RWPE2 (cell line): ENCODE results near the gene KLHDC9.

Experiments used
- ATAC-seq: fragments of 200-7000 bp; cut with Tn5 transposase; 3 replicates; pipeline ENCODE4 v1.9.1; 2021; ENCODE audit warnings: low read depth
- DNase-seq: peaks from one replicate; pipeline ENCODE4 v3.0.0-alpha.2; 2020; ENCODE audit warnings: low spot score
- H3K27ac ChIP-seq: fragments of 450-650 bp; 2 replicates; pipeline ENCODE4 v1.5.1; 2017; ENCODE audit warnings: mild to moderate bottlenecking; ENCODE audit not compliant: poor library complexity, severe bottlenecking
- H3K27me3 ChIP-seq: fragments of 250-450 bp; sonication (Bioruptor Pico); 2 replicates; pipeline ENCODE4 v1.5.1; 2021; ENCODE audit warnings: mild to moderate bottlenecking, moderate library complexity; ENCODE audit not compliant: insufficient read depth, poor library complexity, severe bottlenecking
- H3K36me3 ChIP-seq: fragments of 250-450 bp; sonication (Bioruptor Pico); 2 replicates; pipeline ENCODE4 v1.5.1; 2020; ENCODE audit warnings: low read depth, mild to moderate bottlenecking, moderate library complexity
- H3K4me1 ChIP-seq: fragments of 250-450 bp; sonication (Bioruptor Pico); 2 replicates; pipeline ENCODE4 v1.5.1; 2021; ENCODE audit warnings: mild to moderate bottlenecking, moderate library complexity; ENCODE audit not compliant: insufficient read depth, poor library complexity, severe bottlenecking
- H3K4me3 ChIP-seq: fragments of 250-450 bp; sonication (Bioruptor Pico); 2 replicates; pipeline ENCODE4 v1.5.1; 2021; ENCODE audit warnings: mild to moderate bottlenecking, moderate library complexity; ENCODE audit not compliant: severe bottlenecking
- H3K9me3 ChIP-seq: fragments of 250-450 bp; sonication (Bioruptor Pico); 2 replicates; pipeline ENCODE4 v1.5.1; 2021; ENCODE audit warnings: mild to moderate bottlenecking, moderate library complexity; ENCODE audit not compliant: severe bottlenecking
- CTCF ChIP-seq: fragments of 450-650 bp; IDR thresholded peaks from one replicate; pipeline ENCODE4 v1.5.1; 2017; ENCODE audit warnings: mild to moderate bottlenecking, moderate library complexity; ENCODE audit not compliant: poor library complexity, severe bottlenecking

Gene KLHDC9

GRCh38 chr1:161098210-161099068 lies at the start of gene KLHDC9:
Gene KLHDC9, plus strand, starts transcription at chr1:161098361. Its CDS starts 175 bp downstream, at chr1:161098536.
- peak; percentile 83 for ATAC-seq
- H3K27me3 ChIP-seq = no peaks in the 10 kb centered on the region
- H3K9me3 ChIP-seq = no peaks in the 10 kb centered on the region
- peak within 1 kb of the TSS; percentile 31 for H3K27ac ChIP-seq
- peak; percentile 8 for TF ChIP-seq CTCF
- peak within 1 kb of the TSS; percentile 53 for H3K4me3 ChIP-seq
- peaks cover 26% of the 10 kb centered on the region for H3K36me3 ChIP-seq
- DNase-seq = peak; percentile 87
- H3K4me1 ChIP-seq = no peaks in the 10 kb centered on the region

- peaks cover 7% of the 10 kb centered on the region for H3K4me1 ChIP-seq
- H3K27me3 ChIP-seq = no peaks in the 10 kb centered on the region
- no peak for DNase-seq
- TF ChIP-seq CTCF = no peak
- ATAC-seq = no peak
- no peak overlapping the region for H3K4me3 ChIP-seq
- no peaks in the 10 kb centered on the region for H3K36me3 ChIP-seq
- no peak overlapping the region for H3K27ac ChIP-seq
- H3K9me3 ChIP-seq = no peaks in the 10 kb centered on the region
These were observed 49.0 kb upstream of the KLHDC9 start for GRCh38 chr1:161048949-161049722.

- TF ChIP-seq CTCF = no peak
- H3K36me3 ChIP-seq = no peaks in the 10 kb centered on the region
These were observed 46.9 kb upstream of the KLHDC9 start for GRCh38 chr1:161051219-161051618.

GRCh38 chr1:161052899-161053298 lies 45.3 kb upstream of the KLHDC9 start:
- H3K9me3 ChIP-seq = no peaks in the 10 kb centered on the region
- H3K36me3 ChIP-seq = no peaks in the 10 kb centered on the region
- no peak for TF ChIP-seq CTCF
- H3K4me1 ChIP-seq = no peaks in the 10 kb centered on the region
- no peak overlapping the region for H3K27ac ChIP-seq
- ATAC-seq (0 out of 3 replicates have a peak, but pooled peaks have one; percentile 21), DNase-seq (no peak)
- no peak overlapping the region for H3K4me3 ChIP-seq
- H3K27me3 ChIP-seq = no peaks in the 10 kb centered on the region

More at GRCh38 chr1:161051219-161051618, 46.9 kb upstream of the KLHDC9 start:
- no peak overlapping the region for H3K4me3 ChIP-seq
- DNase-seq (no peak), ATAC-seq (no peak)
- H3K27ac ChIP-seq = no peak overlapping the region
- H3K9me3 ChIP-seq = no peaks in the 10 kb centered on the region
- no peaks in the 10 kb centered on the region for H3K27me3 ChIP-seq
- peaks cover 4% of the 10 kb centered on the region for H3K4me1 ChIP-seq
